Fibroblast of the aortic adventitia (primary cell): Measurements from ENCODE around the gene STXBP5. TPM values are rescaled to one million over a fixed set of nuclear protein-coding genes. Genes with fewer than 3 reads are reported as not detected.

ENCODE experiments used
- DNase-seq: peaks from one replicate; pipeline ENCODE4 v3.0.0-alpha.2; 2010; ENCODE audit warnings: low read depth
- H3K4me3 ChIP-seq: 2 replicates; pipeline ENCODE4 v1.5.1; 2011; ENCODE audit warnings: low read depth, mild to moderate bottlenecking, control low read depth, low read length, moderate library complexity
- total RNA-seq: library from RNA; depleted of rRNA; stranded (reverse); fragments of >200 nt; gene quantifications from 2 replicates; pipeline ENCODE4 v1.2.3, GENCODE V29; 2012; ENCODE audit warnings: low replicate concordance
- TF ChIP-seq, protein P1 (sequence below): IDR thresholded peaks from 2 replicates; pipeline ENCODE4 v1.5.1; 2011; ENCODE audit warnings: mild to moderate bottlenecking, low read length, control low read depth, inconsistent platforms; ENCODE audit not compliant: insufficient read depth

The STXBP5 gene
- total RNA-seq, 1 donor = 65.2 TPM

DNA sequence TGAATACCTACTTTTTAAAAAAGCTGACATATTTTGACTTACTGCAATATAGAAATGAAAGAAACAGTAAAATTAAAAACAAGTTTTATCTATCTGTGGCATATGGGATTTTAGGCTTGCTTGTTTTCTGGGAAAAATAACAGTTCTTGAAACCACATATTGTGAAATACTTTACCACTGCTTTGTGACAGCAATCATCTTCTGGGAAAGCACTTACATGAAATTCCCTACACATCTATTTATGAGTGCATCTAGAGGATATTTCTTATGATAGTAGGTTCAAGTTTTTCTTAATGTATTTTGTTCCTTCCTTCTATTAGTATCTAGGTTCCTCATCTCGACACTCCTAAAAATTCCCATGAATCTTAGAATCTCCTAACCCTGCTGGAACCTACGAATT, 75.2 kb downstream of the STXBP5 start:
- peak; percentile 75 for DNase-seq
- TF ChIP-seq, protein P1, sequence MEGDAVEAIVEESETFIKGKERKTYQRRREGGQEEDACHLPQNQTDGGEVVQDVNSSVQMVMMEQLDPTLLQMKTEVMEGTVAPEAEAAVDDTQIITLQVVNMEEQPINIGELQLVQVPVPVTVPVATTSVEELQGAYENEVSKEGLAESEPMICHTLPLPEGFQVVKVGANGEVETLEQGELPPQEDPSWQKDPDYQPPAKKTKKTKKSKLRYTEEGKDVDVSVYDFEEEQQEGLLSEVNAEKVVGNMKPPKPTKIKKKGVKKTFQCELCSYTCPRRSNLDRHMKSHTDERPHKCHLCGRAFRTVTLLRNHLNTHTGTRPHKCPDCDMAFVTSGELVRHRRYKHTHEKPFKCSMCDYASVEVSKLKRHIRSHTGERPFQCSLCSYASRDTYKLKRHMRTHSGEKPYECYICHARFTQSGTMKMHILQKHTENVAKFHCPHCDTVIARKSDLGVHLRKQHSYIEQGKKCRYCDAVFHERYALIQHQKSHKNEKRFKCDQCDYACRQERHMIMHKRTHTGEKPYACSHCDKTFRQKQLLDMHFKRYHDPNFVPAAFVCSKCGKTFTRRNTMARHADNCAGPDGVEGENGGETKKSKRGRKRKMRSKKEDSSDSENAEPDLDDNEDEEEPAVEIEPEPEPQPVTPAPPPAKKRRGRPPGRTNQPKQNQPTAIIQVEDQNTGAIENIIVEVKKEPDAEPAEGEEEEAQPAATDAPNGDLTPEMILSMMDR = no peak

DNA sequence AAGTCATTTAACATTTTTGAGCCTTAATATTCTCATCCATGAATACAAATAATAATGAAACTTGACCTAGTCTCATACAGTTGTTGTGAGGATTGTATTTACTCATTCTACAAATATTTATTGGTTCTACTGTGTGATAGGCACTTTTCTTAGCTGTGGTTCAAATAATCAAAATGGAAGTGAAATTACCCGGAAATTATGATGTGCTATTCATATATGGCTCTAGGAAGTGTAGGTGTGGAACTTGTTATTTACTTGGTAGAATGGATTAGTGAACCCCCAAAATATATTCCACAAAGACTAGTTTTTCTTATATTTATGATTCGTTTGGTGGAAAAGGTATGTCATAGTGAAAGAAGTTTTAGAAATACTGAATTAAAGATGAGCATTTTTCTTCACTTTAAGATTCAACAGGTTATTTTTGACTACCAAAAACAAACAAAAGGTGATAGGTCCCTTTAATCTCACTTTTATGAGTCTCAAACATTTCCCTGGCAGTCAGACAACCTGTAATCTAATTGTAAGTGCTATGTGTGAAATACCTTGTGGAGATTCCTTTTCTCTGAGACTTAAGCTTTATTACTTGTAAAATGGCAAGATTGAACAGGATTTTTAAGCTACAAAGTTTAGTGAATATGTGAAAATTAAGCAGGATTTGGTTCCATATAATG, 77.8 kb downstream of the STXBP5 start:
- DNase-seq = no peak
- TF ChIP-seq, protein P1 = no peak
- no peak overlapping the region for H3K4me3 ChIP-seq

More for the DNA sequence above, 75.2 kb downstream of the STXBP5 start:
- no peak overlapping the region for H3K4me3 ChIP-seq

DNA sequence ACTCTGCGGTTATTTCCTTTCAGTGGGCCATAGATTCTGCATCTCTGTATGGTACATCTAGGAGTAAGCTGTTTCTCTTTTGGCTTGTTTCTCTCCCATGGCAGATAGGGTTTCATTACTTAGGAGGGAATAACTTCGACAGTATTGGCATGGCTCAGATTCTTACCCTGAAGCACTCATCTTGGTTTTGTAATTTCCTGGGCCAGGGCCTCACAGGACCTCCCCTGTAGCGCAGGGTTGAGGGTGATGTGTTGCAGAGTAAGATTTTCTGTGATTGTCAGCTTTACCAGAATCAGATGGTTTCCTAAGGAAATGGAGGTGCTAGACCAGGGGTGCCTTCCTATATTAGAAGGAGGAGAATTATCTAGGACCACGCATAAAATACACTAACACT, 78.3 kb downstream of the STXBP5 start:
- H3K4me3 ChIP-seq = no peak overlapping the region
- DNase-seq = no peak
- TF ChIP-seq, protein P1 = no peak

DNA sequence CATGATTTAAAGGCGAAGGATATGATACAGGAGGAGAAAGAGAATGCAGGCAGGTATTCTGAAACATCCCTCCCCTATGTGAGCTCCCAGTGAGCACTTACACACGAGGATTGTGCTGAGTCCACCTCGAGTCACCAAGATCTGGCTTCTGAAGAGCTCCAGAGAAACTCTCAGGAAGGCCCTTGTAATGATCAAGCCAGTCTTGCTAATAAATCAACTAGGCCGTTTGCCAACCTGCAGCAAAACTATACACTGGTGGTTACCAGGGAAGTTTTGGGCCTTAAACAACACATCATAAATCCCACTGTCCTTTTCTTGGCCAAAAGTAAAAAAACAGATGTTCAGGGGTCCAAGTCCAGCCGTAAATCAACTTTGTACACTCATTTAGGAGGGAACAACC, 79.2 kb downstream of the STXBP5 start:
- no peak overlapping the region for H3K4me3 ChIP-seq
- DNase-seq = peak; percentile 36
- TF ChIP-seq, protein P1 = no peak

DNA sequence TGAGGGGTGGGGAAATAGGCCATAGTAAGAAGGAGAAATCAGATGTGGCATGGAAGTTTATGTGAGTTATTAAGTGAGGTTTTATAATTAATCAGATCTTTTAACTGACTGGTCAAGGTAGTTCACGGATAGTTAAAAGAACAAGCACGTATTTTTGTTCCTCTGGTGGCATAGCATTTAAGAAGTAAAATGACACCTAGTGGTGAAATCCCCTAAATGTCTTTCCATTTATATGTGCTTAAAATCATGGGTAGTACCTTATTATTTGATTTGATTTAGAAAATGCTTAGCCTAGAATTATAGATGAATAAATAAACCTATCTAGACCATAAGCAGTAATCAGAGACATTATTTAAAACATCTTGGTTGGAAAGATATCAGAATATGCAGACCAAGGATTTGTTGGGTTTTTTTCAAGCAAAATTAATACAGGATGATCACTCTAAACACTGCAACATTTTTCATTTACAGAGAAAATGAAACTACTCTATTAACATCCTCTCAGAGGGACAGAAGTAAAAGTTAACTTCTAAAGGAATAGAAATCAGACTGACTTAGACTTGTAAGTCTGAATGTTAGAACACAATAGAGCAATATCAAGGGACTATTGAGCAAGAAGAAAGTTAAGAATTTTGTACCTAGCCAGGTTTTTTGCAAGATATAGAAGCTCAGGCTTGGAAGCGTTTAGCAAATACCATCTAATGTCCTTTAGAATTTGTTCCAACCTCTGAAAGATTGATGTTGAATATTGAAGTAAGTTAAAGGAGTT, 81.1 kb downstream of the STXBP5 start:
- no peak overlapping the region for H3K4me3 ChIP-seq
- peak; percentile 76 for DNase-seq
- TF ChIP-seq, protein P1 = peak; percentile 50

DNA sequence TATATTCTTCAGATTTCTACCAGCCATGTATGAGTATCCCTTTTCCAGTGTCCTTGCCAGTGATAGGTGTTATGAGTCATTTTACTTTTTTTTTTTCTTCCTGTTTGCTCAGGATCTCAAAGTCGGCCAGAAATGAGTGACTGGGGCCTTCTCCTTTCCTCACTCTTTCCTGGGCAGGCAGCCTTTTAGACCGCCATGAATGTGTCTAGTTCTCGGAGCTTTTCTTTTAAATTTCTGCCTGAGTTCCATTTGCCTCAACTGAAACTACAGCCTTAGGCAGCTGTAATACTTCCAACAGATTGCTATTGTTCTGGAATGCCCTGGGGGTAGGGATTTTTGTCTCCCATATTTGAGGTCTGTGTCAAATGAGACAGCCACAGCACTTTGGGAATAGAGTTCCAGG, 83.7 kb downstream of the STXBP5 start:
- peak; percentile 70 for DNase-seq
- H3K4me3 ChIP-seq = no peak overlapping the region
- TF ChIP-seq, protein P1 = no peak

DNA sequence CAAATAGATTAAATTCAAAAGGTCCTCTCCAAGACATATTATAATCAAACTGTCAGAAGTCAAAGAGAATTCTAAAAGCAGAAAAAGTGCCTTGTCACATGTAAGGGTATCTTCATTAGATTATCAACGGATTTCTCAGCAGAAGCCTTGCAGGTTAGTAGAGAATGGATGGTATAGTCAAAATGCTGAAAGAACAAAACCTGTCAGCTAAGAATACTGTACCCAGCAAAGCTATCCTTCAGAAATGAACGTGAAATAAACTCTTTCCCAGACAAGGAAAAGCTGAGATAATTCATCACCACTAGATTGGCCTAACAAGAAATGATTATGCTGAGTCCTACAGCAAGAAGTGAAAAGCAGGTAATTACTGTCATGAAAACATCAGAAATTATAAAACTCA, 92.9 kb downstream of the STXBP5 start:
- DNase-seq = no peak
- H3K4me3 ChIP-seq = no peak overlapping the region
- TF ChIP-seq, protein P1 = no peak
